Endometrium (tissue), 2 donors: ENCODE data around the gene INSRR.

Experiments used
- FAIRE-seq: peaks from 2 replicates; lab custom pipeline; 2012; peaks lifted over from hg19 to GRCh38; lab: Jason Lieb, UNC
- donor health status: control.
- donor health status: control.

The INSRR gene

GRCh38 chr1:156848461-156849150, 10.3 kb downstream of the INSRR start:
- FAIRE-seq, result no peak

DNA sequence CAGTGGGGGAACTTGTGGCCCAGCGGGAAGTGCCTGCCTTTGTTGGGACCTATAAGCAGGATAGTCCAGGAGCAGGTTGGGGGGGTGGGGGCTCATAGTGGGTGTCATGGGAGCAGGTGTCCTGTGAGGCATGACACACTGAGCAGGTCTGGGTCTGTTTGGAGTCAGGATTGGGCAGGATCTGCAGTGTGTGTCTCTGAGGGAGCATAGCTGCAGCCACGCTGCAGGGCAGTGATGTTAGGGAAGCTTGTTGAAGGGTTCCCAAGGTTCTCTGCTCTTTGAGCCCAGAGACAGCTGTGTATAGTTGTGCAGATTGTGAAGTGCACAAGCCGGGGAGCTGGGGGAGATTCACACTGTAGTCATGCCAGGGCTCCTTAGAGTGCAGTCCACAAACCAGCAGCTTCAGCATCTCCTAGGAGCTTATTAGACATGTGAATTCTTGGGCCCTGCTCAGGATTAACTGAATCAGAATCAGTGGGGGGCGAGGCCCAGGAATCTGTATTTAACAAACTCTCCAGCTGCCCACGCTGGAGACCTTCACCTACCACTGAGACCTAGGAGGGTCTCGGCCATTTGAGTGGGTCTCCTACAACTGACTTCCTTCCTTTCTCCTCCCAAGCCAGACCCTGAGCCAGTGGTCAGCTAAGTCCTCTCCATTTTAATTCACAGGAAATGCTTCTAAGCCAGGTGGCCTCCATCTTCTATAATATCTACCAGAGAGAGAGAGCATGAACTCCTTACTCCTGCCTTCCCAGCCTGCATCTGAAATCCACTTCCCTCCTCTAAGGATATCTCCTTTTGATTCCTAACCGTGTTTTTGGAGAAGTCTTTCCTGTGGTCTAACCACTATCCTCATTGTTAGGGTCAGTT, 11.1 kb downstream of the INSRR start:
- FAIRE-seq, result no peak

DNA sequence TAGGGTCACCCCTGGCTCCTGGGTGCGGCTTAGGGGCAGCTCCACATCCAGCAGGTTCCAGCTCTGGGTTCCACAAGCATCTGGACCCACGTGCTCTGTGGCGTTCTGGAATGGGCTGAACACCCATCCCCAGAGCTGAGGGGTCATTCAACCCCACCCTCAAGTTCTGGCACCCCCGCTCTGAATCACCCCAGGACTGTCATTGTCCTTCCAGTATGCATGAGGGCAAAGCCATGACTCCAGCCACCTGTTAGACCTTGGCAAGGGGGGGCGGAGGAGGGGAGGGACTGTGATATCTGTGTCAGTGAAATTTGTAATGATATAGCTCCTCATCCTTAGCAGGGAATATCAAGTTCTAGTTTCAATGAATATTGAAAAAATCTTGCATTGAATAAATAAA, 12.3 kb downstream of the INSRR start:
- no peak for FAIRE-seq

- no peak for FAIRE-seq
These were observed 12.9 kb downstream of the INSRR start for GRCh38 chr1:156845953-156846545.

DNA sequence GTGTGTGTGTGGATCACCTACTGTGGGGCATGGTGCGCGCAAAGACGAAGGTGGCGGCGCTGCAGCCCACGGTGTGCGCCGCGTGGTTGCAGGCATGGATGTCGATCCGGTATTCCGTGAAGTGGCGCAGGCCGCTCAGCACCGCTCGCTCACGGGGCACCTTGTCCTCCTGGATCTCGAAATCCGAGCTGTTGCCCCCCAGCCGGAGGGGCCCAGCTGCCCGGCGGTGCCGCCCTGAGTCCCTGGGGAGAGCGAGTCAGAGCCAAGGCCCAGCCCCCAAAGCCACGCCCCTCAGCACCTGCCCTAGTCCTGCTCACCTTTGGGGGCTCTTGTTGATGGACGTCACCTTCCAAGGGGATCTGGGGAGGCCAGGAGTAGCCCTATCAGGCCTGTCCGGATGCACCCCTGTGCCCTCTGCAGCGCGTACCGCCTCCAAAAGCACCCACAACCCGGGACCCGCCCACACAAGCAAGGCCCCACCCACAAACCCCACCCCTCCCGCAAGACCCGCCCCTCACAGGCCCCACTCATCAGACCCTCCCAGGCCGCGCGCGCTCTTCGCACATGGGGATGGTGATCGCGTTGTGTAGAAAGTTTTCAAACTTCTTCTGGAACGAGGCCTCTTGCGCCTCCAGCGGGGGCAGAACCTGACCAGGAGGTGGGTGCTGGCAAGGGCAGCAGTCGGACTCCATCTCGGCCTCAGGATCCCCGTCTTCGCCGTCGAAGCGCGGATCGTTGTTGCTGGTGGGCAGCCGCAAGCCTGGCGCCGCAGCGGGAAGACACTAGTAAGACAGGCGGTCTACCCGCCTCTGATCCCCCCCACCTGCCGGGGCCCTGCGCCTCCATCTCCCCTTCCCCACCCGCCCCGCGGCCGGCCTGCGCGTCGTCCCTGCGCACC, 13.6 kb downstream of the INSRR start:
- FAIRE-seq, result no peak

- FAIRE-seq, result no peak
These were observed 14.3 kb downstream of the INSRR start for GRCh38 chr1:156844638-156845037.

DNA sequence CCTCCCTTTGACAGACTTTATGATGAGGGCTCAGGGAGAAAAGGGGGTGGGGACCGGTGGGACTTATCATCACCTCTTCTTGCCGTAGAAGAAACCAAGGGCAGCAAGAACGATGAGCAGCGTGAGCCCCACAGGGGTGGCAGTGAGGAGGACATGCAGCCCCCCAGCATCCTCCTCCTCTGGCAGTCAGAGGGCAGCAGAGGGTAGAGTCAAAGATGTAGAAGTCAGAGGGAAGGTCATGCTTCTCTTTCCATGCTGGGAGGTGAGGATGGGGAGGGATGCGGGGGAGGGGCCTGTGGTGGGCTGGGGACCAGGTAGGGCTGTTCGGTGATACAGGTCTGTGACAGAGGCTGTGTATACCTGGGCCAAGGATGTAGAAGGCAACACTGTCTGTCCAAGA, 14.8 kb downstream of the INSRR start:
- no peak for FAIRE-seq

DNA sequence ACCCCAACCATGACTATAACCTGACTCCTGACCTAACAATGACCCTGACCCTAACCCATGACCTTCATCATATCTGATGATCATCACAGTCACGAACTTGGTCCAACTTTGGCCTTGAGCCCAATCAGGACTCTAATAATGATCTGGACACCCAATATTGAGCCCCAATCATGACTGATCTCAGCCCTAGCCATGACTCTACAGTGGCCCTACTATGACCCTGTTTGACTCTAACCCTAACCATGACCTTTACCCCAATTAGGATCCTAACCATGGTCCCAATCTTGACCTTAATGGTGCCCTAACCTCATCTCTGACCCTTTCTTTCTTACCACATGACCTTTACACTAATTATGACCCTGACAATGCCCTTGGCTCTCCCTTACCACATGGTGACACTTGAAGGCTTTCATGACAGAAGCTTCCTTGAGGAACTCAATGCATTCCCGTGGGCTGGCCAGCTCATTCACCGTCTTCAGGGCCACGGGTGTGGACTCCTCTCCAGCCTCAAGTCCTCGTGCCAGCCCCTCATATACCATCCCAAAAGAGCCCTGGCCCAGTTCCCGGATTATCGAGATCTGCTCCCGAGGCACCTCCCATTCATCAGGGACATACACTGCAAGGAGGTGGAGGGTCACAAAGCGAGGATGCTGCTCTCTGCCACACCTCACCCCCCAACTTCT, 16.2 kb downstream of the INSRR start:
- FAIRE-seq, result no peak

DNA sequence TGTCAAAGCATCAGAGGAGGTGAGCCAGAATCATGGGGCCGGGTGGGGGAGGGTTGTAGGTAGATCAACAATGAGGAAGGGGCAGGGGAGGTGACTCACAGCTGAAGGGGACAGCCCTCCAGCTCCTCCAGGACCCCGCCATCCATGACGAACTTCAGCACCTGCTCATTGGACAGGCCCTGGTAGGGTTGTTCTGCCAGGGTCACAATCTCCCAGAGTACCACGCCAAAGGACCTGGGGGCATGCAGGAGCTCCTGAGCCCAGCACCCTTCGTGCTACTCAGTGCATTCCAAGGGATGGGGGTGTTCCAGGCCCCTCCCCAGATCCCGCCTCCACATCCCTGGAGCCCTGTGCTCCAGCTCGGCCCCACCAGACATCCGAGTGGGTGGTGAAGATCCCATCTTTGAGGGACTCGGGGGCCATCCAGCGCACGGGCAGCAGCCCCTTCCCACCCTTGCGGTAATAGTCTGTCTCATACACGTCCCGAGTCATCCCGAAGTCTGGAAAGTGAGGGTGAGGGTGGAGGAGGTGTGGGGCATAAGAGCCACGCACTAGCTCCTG, 17.5 kb downstream of the INSRR start:
- FAIRE-seq, result no peak

GRCh38 chr1:156840898-156841279, 18.0 kb downstream of the INSRR start:
- FAIRE-seq, result no peak

DNA sequence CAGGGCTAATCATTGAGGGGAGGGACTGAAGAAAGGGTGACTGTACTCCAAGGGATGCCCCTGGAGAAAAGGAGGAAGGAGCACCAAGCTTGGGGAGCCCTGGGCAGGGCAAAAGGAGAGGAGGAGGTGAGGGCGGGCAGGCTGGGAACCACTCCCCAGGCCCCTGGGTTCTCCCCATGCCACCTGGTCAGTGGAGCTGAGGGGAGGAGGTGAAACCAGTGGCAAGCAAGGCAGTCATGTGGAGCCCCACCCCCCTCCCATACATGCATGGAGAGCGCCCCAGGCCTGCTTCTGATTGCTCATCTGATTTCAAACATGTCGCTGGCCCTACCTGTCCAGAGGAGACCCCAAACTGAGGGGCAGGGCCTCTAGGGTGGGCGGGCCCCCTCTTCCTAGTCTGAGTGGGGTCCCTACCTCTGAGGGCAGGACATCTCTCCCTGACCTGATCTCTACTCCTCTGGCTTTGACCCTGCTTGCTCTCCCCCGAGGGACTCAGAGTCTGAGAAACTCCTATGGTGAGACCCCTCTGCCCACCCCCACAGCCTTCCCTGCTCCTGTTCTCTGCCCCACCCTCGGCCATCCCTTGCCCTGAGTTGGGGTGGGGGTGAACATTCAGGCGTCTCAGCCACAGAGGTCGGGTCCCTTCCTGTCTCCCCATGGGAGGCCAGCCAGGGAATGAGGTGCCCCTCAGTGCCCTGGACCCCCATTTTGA, 18.6 kb downstream of the INSRR start:
- FAIRE-seq, result no peak

DNA sequence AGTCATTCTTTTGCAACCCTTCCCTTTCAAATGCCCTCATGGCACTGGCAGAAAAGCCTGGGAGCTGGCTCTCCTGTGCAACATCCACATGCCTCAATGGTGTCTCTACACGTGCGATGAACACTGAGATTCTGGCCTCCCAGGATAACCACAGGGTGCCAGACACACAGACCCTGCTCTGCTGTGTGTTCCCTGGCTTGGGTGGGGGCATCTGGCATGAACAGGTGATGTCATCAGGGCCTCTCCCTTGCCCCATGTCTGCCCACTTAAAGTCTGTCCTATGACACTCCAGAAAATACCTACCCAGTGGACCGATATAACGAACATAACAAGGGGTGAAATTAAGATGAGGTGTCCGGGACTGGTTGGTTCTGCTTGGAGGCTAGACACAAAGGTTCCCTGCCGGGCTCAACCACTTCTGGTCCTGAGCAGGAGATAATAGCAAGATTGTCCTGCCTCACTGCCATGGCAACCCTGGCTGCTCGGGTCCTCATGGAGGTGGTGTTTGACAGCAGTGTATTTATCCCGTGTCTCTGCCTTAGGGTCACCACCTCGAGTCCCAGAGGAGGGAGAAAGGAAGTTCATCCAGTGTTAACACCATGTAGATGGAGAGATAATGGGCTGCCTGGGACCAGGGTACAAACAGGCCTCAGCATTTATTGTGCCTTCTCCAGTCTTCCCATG, 19.3 kb downstream of the INSRR start:
- FAIRE-seq, result no peak

DNA sequence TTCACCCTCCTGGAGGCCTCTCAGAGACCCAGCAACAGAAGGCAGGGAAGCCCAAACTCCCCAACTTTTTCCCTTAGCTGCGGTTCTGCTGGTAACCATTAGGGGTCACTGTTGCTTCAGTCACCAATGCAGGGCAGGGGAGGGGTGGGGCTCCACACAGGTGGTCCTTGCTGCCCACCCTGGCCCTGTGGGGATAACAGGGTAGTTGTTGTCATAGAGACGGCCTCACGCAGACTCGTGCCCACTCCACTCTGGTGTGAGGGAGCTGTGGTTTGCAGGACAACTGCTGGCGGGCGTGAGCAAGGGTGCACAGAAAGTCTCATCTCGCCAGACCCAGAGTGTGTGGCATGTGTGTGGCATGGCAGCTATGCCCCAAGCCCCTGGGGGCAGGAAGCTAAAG, 19.9 kb downstream of the INSRR start:
- no peak for FAIRE-seq

- no peak for FAIRE-seq
These were observed 22.0 kb downstream of the INSRR start for GRCh38 chr1:156836892-156837291.

DNA sequence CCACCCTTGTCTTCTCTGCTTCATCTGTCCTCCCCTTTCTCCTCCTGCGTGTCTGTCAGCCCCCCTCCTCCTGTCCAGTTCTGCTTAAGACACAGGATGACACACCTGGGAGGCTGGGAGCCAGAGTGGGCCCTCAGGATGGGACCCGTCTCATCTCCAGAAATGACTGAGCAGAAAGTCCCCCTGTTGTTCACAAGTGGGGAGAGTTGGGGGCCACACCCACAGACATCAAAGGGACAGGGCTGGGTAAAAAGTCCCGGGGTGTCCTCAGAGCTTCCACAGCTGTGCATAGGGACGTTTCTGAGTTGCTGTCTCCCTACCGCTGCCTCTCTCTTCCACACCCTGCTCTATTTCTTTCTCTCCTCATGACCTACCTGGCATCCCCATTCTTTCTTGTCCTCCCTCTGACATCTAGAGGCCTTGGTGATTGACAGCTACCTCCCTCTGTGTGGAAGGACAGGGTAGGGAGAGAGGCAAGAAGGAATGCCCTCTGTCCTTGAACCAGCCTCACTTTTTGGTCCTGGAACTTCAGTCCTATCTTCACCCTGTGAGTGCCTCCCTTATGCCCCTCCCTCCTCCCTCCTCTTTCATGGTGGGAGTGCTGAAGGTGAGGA, 22.8 kb downstream of the INSRR start:
- no peak for FAIRE-seq

- no peak for FAIRE-seq
These were observed 24.6 kb downstream of the INSRR start for GRCh38 chr1:156834322-156834721.

DNA sequence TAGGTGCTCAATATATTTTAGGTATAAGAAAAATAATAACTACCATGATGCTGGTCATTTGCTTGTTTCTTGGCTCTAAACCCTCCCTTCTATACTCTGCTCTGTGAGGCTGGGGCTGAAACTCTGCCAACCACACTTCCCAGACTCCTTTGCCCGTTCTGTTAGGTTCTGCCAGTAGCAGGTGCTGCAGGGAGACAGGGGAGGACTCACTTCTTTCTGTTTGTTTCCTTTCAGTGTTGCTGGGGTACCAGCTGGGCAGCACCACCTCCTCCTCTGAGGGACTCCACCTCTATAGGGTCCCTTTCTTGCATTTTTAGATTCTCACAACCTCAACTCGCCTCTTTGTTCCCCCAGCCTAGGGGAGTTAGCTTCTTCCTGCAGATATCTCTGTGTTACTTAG, 25.3 kb downstream of the INSRR start:
- FAIRE-seq, result no peak

DNA sequence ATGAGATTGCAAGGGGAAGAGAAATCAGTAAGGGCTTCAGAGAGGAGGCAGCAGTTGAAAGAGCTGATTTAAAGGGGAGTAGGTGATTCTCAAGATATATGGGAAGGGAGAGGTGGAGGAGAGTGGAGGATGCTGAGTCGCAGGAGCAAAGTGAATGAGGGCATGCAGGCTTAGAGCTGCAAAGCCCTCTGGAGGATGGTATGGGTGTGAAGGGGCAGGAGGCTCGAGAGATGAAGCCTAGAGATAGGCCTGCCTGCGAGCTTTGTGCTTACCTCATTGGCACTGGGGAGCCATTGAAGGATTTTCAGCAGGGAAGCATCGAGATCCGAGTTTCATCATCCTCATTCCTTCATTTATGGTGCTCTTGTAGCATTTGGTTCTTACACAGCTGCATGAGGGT, 26.5 kb downstream of the INSRR start:
- no peak for FAIRE-seq

GRCh38 chr1:156828400-156829124, 30.4 kb downstream of the INSRR start:
- no peak for FAIRE-seq
